Measurements from ENCODE around the gene HMCN1.

DNA sequence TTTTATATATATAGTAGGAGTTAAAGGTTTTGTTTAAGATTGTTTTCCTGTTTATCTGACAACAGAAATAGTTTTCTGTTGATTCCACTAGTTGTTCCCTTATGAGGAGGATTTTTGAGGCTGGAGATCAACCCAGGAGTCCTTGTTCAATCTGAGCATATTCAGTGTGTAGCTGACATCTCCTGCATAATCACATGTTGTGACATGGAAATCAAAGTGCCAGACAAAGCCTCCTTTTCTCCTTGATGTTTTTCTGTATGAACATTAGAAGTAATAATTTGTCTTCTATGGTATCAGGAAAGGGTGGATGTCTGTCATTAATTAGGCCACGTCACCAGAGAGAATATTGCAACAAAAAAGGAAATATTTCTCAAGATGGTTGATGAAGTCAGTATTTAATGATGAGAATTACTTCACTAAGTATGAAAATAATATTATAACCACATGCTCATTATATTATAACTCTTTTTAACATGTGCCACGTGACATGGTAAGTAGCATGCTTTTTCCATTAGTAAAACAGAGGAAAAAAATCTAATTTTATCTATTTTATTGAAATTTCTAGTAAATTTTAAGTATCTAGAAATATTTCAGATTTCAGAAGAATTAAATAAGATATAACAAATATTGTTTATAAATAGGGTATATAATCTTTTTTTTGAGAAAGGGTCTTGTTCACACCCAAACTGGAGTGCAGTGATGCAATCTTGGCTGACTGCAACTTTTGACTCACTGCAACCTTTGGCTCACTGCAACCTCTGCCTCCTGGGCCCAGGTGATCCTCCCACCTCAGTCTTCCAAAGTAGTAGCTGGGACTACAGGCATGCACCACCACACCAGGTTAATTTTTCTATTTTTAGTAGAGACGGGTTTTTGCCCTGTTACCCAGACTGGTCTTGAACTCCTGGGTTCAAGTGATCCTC, 223.5 kb downstream of the HMCN1 start:
- TF ChIP-seq, protein P1, sequence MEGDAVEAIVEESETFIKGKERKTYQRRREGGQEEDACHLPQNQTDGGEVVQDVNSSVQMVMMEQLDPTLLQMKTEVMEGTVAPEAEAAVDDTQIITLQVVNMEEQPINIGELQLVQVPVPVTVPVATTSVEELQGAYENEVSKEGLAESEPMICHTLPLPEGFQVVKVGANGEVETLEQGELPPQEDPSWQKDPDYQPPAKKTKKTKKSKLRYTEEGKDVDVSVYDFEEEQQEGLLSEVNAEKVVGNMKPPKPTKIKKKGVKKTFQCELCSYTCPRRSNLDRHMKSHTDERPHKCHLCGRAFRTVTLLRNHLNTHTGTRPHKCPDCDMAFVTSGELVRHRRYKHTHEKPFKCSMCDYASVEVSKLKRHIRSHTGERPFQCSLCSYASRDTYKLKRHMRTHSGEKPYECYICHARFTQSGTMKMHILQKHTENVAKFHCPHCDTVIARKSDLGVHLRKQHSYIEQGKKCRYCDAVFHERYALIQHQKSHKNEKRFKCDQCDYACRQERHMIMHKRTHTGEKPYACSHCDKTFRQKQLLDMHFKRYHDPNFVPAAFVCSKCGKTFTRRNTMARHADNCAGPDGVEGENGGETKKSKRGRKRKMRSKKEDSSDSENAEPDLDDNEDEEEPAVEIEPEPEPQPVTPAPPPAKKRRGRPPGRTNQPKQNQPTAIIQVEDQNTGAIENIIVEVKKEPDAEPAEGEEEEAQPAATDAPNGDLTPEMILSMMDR (IDR thresholded peaks at IDR 0.05) = no peak
- TF ChIP-seq, protein P2, sequence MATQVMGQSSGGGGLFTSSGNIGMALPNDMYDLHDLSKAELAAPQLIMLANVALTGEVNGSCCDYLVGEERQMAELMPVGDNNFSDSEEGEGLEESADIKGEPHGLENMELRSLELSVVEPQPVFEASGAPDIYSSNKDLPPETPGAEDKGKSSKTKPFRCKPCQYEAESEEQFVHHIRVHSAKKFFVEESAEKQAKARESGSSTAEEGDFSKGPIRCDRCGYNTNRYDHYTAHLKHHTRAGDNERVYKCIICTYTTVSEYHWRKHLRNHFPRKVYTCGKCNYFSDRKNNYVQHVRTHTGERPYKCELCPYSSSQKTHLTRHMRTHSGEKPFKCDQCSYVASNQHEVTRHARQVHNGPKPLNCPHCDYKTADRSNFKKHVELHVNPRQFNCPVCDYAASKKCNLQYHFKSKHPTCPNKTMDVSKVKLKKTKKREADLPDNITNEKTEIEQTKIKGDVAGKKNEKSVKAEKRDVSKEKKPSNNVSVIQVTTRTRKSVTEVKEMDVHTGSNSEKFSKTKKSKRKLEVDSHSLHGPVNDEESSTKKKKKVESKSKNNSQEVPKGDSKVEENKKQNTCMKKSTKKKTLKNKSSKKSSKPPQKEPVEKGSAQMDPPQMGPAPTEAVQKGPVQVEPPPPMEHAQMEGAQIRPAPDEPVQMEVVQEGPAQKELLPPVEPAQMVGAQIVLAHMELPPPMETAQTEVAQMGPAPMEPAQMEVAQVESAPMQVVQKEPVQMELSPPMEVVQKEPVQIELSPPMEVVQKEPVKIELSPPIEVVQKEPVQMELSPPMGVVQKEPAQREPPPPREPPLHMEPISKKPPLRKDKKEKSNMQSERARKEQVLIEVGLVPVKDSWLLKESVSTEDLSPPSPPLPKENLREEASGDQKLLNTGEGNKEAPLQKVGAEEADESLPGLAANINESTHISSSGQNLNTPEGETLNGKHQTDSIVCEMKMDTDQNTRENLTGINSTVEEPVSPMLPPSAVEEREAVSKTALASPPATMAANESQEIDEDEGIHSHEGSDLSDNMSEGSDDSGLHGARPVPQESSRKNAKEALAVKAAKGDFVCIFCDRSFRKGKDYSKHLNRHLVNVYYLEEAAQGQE (IDR thresholded peaks at IDR 0.05; ENCODE audit: insufficient read depth in 1 of 2, low read depth in 2 of 2, low read length in 1 of 2) = no peak

All from Panc1 (cell line).